ENCODE measurements around the gene LARGE1.

LARGE1 gene

GRCh38 chr22:33426451-33426850, 493.8 kb downstream of the LARGE1 start:
- DNase-seq (ENCODE audit: low read depth in 2 of 2) = no peak

DNA sequence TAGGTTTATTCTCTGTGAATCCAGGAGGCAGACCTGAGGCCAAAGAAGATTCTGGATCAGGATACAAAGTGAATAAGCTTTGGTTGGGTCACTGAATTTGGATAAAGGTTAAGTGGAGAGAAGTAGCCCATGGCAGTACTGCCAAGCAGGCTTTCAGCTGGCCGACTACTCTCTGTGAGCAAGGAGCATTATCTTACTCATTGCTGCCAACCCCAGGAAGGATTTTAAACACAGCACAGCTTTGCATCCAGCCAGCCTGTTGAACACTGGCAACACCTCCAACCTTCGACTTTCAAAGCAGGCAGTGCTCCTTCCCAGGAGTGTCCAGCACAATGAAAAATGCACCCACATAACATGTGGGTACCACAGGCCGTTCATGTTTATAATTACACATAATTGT, 498.4 kb downstream of the LARGE1 start:
- DNase-seq (ENCODE audit: low read depth in 2 of 2) = no peak

DNA sequence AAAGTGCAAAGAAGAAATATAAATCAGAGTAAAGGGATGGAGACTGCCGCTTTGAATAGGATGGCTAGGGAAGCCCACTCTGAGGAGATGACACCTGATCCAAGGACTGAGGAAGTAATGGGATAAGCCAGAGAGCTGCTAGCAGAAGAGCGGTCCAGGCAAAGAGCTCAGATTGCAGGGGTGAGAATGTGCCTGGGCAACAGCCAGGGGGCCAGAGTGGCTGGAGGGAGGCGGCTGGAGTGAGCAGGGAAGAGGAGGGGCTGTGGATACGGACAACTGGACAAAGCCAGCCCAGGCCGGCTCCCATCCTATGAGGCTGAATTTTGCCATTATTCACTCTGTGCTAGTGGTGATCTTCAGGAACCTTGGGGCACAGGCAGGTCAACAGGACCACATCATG, 501.8 kb downstream of the LARGE1 start:
- DNase-seq (ENCODE audit: low read depth in 2 of 2) = no peak

GRCh38 chr22:33415401-33415800, 504.9 kb downstream of the LARGE1 start:
- DNase-seq (ENCODE audit: low read depth in 2 of 2) = no peak

- no peak for DNase-seq (ENCODE audit: low read depth in 2 of 2)
Observed at GRCh38 chr22:33409079-33409478, 511.2 kb downstream of the LARGE1 start.

- no peak for DNase-seq (ENCODE audit: low read depth in 2 of 2)
Observed at GRCh38 chr22:33405194-33405593, 515.1 kb downstream of the LARGE1 start.

DNA sequence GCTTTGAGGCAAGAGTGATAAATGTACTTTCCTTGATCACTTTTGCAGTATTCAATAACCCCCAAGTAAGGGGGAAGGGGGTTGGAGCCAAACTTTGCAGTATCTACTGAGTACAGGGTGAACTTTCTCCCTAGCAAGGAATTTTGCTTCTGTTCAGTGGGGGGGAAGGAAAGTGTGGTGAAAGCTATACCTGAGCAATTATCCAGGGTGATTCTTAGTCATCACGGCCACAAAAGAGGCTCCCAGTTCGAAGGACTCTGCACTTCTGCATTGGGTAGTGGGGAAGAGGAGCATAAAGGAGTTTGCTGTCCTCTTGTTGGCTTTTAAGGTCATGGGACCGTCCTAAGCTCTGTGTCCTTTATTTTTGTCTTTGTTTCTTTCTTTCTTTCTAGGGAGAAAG, 515.6 kb downstream of the LARGE1 start:
- no peak for DNase-seq (ENCODE audit: low read depth in 2 of 2)

- no peak for DNase-seq (ENCODE audit: low read depth in 2 of 2)
Observed at GRCh38 chr22:33402325-33402724, 518.0 kb downstream of the LARGE1 start.

DNA sequence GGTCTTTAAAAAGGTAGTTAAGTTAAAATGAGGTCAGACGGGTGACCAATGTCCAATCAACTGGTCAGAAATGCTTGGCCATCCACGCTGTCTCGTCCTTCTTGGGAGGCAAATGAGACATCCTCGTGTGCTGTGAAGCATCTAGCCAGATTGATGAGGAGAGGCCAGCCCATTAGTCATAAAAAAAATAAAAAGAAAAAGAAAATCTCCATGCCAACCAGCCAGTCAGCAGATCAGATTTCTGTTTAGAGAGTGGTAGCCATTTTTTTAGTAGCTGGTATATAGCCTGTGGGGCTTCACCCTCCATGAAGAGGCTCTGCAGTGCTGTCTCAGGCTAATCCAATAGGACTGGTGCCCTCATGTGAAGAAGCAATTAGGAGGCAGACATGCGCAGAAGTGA, 519.0 kb downstream of the LARGE1 start:
- DNase-seq (ENCODE audit: low read depth in 2 of 2) = no peak

DNA sequence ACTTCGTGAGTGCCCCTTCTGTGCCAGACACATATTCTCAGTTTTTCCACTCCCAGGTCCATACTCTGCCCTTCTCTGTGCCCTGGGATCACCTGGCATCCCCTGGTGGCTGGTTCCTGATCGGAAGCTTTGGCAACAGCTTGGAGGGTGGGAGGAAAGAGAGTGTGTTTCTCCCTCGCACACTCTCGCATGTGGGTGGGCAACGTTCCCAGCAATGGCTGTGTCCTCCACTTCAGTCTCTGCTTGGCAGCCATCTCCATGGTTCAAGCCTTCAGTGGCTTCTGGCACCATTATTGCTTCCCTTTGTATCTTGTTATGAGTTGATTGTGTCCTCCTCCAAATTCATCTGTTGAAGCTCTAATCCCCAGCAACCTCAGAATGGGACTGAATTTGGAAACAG, 519.4 kb downstream of the LARGE1 start:
- no peak for DNase-seq (ENCODE audit: low read depth in 2 of 2)

- DNase-seq (ENCODE audit: low read depth in 2 of 2) = no peak
Observed at GRCh38 chr22:33400061-33400840, 520.0 kb downstream of the LARGE1 start.

DNA sequence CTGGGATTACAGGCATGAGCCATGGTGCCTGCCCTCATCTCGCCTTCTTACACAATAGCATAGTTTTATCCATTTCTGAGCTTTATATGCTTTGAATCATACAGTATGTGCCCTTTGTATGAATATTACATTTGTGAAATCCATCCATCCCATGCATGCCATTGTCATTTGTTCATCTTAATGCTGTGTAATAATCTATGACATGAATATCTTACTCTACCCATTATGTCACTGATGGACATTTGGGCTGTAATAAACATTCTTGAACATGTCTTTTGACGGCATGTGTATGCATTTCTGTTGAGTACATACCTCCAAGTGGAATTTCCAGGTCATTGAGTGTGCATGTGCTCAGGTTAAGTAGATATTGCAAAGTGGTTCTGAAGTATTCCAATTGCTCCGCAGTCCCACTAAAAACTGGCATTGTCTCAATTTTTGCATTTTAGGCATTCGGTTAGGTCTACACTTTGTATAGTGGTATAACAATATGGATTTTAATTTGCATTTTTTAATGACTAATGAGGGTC, 522.8 kb downstream of the LARGE1 start:
- DNase-seq (ENCODE audit: low read depth in 2 of 2) = no peak

DNA sequence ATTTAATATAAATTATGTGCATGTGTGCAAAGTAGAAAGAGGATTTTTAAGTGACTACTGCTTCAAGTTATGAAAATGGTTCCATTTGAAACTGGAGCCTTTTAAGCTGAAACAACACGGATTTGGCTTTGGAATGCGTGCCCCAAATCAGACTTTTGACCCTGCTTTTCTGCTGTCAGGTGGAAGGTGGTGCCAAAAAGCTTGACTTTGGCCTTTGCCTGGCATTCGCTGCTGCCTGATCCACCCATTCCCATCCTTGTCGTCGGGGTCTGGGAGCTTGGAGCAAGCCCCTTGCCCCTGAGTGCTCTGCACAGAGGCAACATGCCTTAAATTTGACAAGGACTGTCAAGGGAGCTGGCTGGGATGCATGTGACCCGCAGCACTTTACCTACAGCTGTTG, 526.8 kb downstream of the LARGE1 start:
- no peak for DNase-seq (ENCODE audit: low read depth in 2 of 2)

- no peak for DNase-seq (ENCODE audit: low read depth in 2 of 2)
Observed at GRCh38 chr22:33391298-33391697, 529.0 kb downstream of the LARGE1 start.

DNA sequence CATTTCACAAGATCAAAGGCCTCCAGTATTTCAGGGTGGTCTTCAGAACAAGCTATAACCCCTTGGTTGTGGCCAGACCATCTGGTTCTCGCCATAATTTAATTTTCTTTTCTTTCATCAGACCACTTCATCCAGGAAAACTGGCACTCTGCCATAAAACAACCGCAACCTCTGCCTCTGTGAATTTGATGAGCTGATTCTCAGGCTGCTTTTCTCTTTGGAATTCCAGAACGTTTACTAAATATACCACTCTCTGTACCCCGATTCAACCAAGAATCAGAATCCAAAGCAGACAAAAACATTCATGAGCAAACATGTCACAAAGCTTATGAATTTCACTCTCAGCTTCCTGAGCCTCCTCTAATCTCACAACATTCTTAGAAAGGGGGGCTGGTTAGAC, 530.3 kb downstream of the LARGE1 start:
- no peak for DNase-seq (ENCODE audit: low read depth in 2 of 2)

- DNase-seq (ENCODE audit: low read depth in 2 of 2) = no peak
Observed at GRCh38 chr22:33386270-33386669, 534.0 kb downstream of the LARGE1 start.

DNA sequence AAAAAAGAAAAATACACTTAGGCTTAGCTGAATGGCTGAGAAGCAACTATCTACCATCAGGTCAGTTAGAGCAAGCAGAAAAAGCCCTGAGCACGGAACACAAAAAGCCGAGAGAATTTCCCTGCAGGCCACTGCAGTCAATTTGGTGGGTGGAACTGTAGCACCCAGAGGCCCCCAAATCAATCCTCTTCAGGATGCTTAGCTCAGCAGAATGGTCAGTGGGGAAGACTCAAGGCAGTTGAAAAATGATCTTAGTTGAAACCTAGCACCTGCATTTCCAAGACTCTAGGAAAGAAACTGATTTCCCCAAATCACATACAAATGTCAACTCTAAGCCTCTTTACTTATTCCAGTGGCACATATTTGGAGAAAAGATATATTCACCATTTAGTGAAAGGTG, 534.7 kb downstream of the LARGE1 start:
- DNase-seq (ENCODE audit: low read depth in 2 of 2) = no peak

DNA sequence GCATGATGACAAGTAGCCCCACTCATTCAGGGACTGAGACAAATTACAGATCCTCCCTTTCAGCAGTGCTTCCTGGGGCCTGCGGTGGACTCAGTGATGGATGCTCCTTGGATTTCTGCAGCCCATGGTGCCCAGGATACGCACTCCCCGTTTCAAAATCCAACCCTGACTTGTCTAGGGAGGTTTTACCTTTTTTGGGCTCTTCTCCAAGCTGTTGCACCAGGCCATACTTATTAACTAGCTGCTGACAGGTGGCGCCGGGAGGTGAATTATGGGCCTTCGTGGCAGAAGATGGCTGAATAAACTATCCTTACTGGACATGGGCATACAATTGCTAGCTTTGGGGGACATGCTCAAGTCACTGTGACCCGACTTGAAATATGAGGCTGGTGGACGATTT, 537.8 kb downstream of the LARGE1 start:
- no peak for DNase-seq (ENCODE audit: low read depth in 2 of 2)

GRCh38 chr22:33381531-33382406, 538.5 kb downstream of the LARGE1 start:
- DNase-seq (ENCODE audit: low read depth in 2 of 2) = no peak

- DNase-seq (ENCODE audit: low read depth in 2 of 2) = no peak
Observed at GRCh38 chr22:33380789-33381530, 539.3 kb downstream of the LARGE1 start.

- DNase-seq (ENCODE audit: low read depth in 2 of 2) = no peak
Observed at GRCh38 chr22:33379836-33380235, 540.4 kb downstream of the LARGE1 start.

GRCh38 chr22:33372875-33373274, 547.4 kb downstream of the LARGE1 start:
- DNase-seq (ENCODE audit: low read depth in 2 of 2) = no peak

Measured in stimulated activated CD4-positive, alpha-beta T cell treated with anti-CD3 and anti-CD28 coated beads, Interleukin-1b, Interleukin-23, amount 100 ng/mL, for 1 hour (primary cell).